Measurements from ENCODE around the gene NR1D2.
A peak's percentile ranks its signal among the peaks of the same experiment; 100 is the strongest.
"Not testable (repeated sequence)": the region's sequence is repeated elsewhere in the genome, so short reads cannot be mapped to it uniquely, and the experiment has no call there.

NR1D2 gene

GRCh38 chr3:23916152-23916885 is 28.8 kb upstream of the NR1D2 start:
- no peaks in the 10 kb centered on the region for H3K27me3 ChIP-seq (ENCODE audit: control insufficient read depth in 1 of 2, insufficient read depth in 2 of 2, low read length in 2 of 2)
- H3K9me3 ChIP-seq (ENCODE audit: control insufficient read depth in 1 of 2, low read length in 2 of 2): no peaks in the 10 kb centered on the region
- peaks cover 21 to 27% of the 10 kb centered on the region in 2 donors for H3K4me1 ChIP-seq (ENCODE audit: control insufficient read depth in 1 of 2, insufficient read depth in 2 of 2, low read length in 2 of 2)
- peak overlapping the region; percentile 97 to 98 for H3K4me3 ChIP-seq (ENCODE audit: low read depth in 1 of 2, low read length in 2 of 2)
- H3K27ac ChIP-seq (ENCODE audit: low read depth, low read length): peak overlapping the region; percentile 76
- H3K36me3 ChIP-seq (ENCODE audit: control insufficient read depth in 1 of 2, insufficient read depth in 2 of 2, low read length in 2 of 2): peaks cover 15 to 28% of the 10 kb centered on the region in 2 donors
- peak overlapping the region; percentile 94 to 99 for H3K9ac ChIP-seq (ENCODE audit: low read depth in 1 of 2, low read length in 2 of 2)

- peaks cover 15 to 28% of the 10 kb centered on the region in 2 donors for H3K36me3 ChIP-seq (ENCODE audit: control insufficient read depth in 1 of 2, insufficient read depth in 2 of 2, low read length in 2 of 2)
- peak within 1 kb of the TSS; percentile 94 to 99 for H3K9ac ChIP-seq (ENCODE audit: low read depth in 1 of 2, low read length in 2 of 2)
- peak within 1 kb of the TSS; percentile 88 for H3K27ac ChIP-seq (ENCODE audit: low read depth, low read length)
- H3K27me3 ChIP-seq (ENCODE audit: control insufficient read depth in 1 of 2, insufficient read depth in 2 of 2, low read length in 2 of 2): no peaks in the 10 kb centered on the region
- peak within 1 kb of the TSS; percentile 97 to 98 for H3K4me3 ChIP-seq (ENCODE audit: low read depth in 1 of 2, low read length in 2 of 2)
- peaks cover 21 to 27% of the 10 kb centered on the region in 2 donors for H3K4me1 ChIP-seq (ENCODE audit: control insufficient read depth in 1 of 2, insufficient read depth in 2 of 2, low read length in 2 of 2)
- no peaks in the 10 kb centered on the region for H3K9me3 ChIP-seq (ENCODE audit: control insufficient read depth in 1 of 2, low read length in 2 of 2)
These were observed 28.0 kb upstream of the NR1D2 start, which contains the start of the genes NKIRAS1 and RPL15 for GRCh38 chr3:23916886-23917678. Gene NKIRAS1, minus strand, starts transcription at chr3:23916990. Its CDS starts 6,086 bp downstream, at chr3:23910904. Gene RPL15, plus strand, starts transcription at chr3:23917132. Its CDS starts 728 bp downstream, at chr3:23917860.

- Histone ChIP-seq H3K36me3 (ENCODE audit: control insufficient read depth in 1 of 2, insufficient read depth in 2 of 2, low read length in 2 of 2) (peaks cover 15 to 28% of the 10 kb centered on the region in 2 donors), H3K27ac (ENCODE audit: low read depth, low read length) (peak overlapping the region; percentile 88), H3K9ac (ENCODE audit: low read depth in 1 of 2, low read length in 2 of 2) (peak overlapping the region; percentile 94 to 99), H3K4me1 (ENCODE audit: control insufficient read depth in 1 of 2, insufficient read depth in 2 of 2, low read length in 2 of 2) (peaks cover 21 to 27% of the 10 kb centered on the region in 2 donors), H3K4me3 (ENCODE audit: low read depth in 1 of 2, low read length in 2 of 2) (peak overlapping the region; percentile 97 to 98)
- not testable (repeated sequence) for H3K9me3 ChIP-seq (ENCODE audit: control insufficient read depth in 1 of 2, low read length in 2 of 2); H3K27me3 ChIP-seq (ENCODE audit: control insufficient read depth in 1 of 2, insufficient read depth in 2 of 2, low read length in 2 of 2)
These were observed 27.3 kb upstream of the NR1D2 start for GRCh38 chr3:23917679-23918303.

- Histone ChIP-seq H3K36me3 (ENCODE audit: control insufficient read depth in 1 of 2, insufficient read depth in 2 of 2, low read length in 2 of 2) (peaks cover 15 to 28% of the 10 kb centered on the region in 2 donors), H3K9ac (ENCODE audit: low read depth in 1 of 2, low read length in 2 of 2) (peak overlapping the region; percentile 94 to 99), H3K4me3 (ENCODE audit: low read depth in 1 of 2, low read length in 2 of 2) (peak overlapping the region; percentile 97 to 98), H3K4me1 (ENCODE audit: control insufficient read depth in 1 of 2, insufficient read depth in 2 of 2, low read length in 2 of 2) (peaks cover 21 to 27% of the 10 kb centered on the region in 2 donors)
- not testable (repeated sequence) for H3K9me3 ChIP-seq (ENCODE audit: control insufficient read depth in 1 of 2, low read length in 2 of 2); H3K27me3 ChIP-seq (ENCODE audit: control insufficient read depth in 1 of 2, insufficient read depth in 2 of 2, low read length in 2 of 2); H3K27ac ChIP-seq (ENCODE audit: low read depth, low read length)
These were observed 26.8 kb upstream of the NR1D2 start for GRCh38 chr3:23918331-23918730.

- H3K4me3 ChIP-seq (ENCODE audit: low read depth in 1 of 2, low read length in 2 of 2): no peak overlapping the region
These were observed 25.5 kb upstream of the NR1D2 start for GRCh38 chr3:23919628-23920027.

GRCh38 chr3:23920151-23920655 is 24.9 kb upstream of the NR1D2 start:
- H3K27ac ChIP-seq (ENCODE audit: low read depth, low read length): no peak overlapping the region
- no peak overlapping the region for H3K9ac ChIP-seq (ENCODE audit: low read depth in 1 of 2, low read length in 2 of 2)
- H3K9me3 ChIP-seq (ENCODE audit: control insufficient read depth in 1 of 2, low read length in 2 of 2): no peaks in the 10 kb centered on the region
- no peaks in the 10 kb centered on the region for H3K27me3 ChIP-seq (ENCODE audit: control insufficient read depth in 1 of 2, insufficient read depth in 2 of 2, low read length in 2 of 2)
- peaks cover 17 to 19% of the 10 kb centered on the region in 2 donors for H3K4me1 ChIP-seq (ENCODE audit: control insufficient read depth in 1 of 2, insufficient read depth in 2 of 2, low read length in 2 of 2)
- H3K4me3 ChIP-seq (ENCODE audit: low read depth in 1 of 2, low read length in 2 of 2): no peak overlapping the region
- H3K36me3 ChIP-seq (ENCODE audit: control insufficient read depth in 1 of 2, insufficient read depth in 2 of 2, low read length in 2 of 2): peaks cover 15 to 28% of the 10 kb centered on the region in 2 donors

More at GRCh38 chr3:23919628-23920027, 25.5 kb upstream of the NR1D2 start:
- peaks cover 15 to 28% of the 10 kb centered on the region in 2 donors for H3K36me3 ChIP-seq (ENCODE audit: control insufficient read depth in 1 of 2, insufficient read depth in 2 of 2, low read length in 2 of 2)
- H3K4me1 ChIP-seq (ENCODE audit: control insufficient read depth in 1 of 2, insufficient read depth in 2 of 2, low read length in 2 of 2): peaks cover 21% of the 10 kb centered on the region in 2 donors
- H3K27ac ChIP-seq (ENCODE audit: low read depth, low read length): no peak overlapping the region
- no peaks in the 10 kb centered on the region for H3K27me3 ChIP-seq (ENCODE audit: control insufficient read depth in 1 of 2, insufficient read depth in 2 of 2, low read length in 2 of 2)
- no peak overlapping the region for H3K9ac ChIP-seq (ENCODE audit: low read depth in 1 of 2, low read length in 2 of 2)
- H3K9me3 ChIP-seq (ENCODE audit: control insufficient read depth in 1 of 2, low read length in 2 of 2): no peaks in the 10 kb centered on the region

GRCh38 chr3:23921052-23921511 is 24.0 kb upstream of the NR1D2 start:
- Histone ChIP-seq H3K4me1 (ENCODE audit: control insufficient read depth in 1 of 2, insufficient read depth in 2 of 2, low read length in 2 of 2) (peaks cover 10 to 11% of the 10 kb centered on the region in 2 donors), H3K36me3 (ENCODE audit: control insufficient read depth in 1 of 2, insufficient read depth in 2 of 2, low read length in 2 of 2) (peaks cover 15 to 28% of the 10 kb centered on the region in 2 donors), H3K9me3 (ENCODE audit: control insufficient read depth in 1 of 2, low read length in 2 of 2) (no peaks in the 10 kb centered on the region), H3K9ac (ENCODE audit: low read depth in 1 of 2, low read length in 2 of 2) (no peak overlapping the region), H3K27me3 (ENCODE audit: control insufficient read depth in 1 of 2, insufficient read depth in 2 of 2, low read length in 2 of 2) (no peaks in the 10 kb centered on the region), H3K27ac (ENCODE audit: low read depth, low read length) (no peak overlapping the region), H3K4me3 (ENCODE audit: low read depth in 1 of 2, low read length in 2 of 2) (no peak overlapping the region)

- Histone ChIP-seq H3K36me3 (ENCODE audit: control insufficient read depth in 1 of 2, insufficient read depth in 2 of 2, low read length in 2 of 2) (peaks cover 9 to 20% of the 10 kb centered on the region in 2 donors), H3K9me3 (ENCODE audit: control insufficient read depth in 1 of 2, low read length in 2 of 2) (no peaks in the 10 kb centered on the region), H3K4me3 (ENCODE audit: low read depth in 1 of 2, low read length in 2 of 2) (no peak overlapping the region)
These were observed 21.3 kb upstream of the NR1D2 start for GRCh38 chr3:23923786-23924185.

GRCh38 chr3:23926246-23926645 is 18.8 kb upstream of the NR1D2 start:
- peaks cover 0 to under 1% of the 10 kb centered on the region in 2 donors for H3K36me3 ChIP-seq (ENCODE audit: control insufficient read depth in 1 of 2, insufficient read depth in 2 of 2, low read length in 2 of 2)
- H3K9ac ChIP-seq (ENCODE audit: low read depth in 1 of 2, low read length in 2 of 2): no peak overlapping the region
- H3K9me3 ChIP-seq (ENCODE audit: control insufficient read depth in 1 of 2, low read length in 2 of 2): no peaks in the 10 kb centered on the region
- H3K27me3 ChIP-seq (ENCODE audit: control insufficient read depth in 1 of 2, insufficient read depth in 2 of 2, low read length in 2 of 2): no peaks in the 10 kb centered on the region
- H3K4me1 ChIP-seq (ENCODE audit: control insufficient read depth in 1 of 2, insufficient read depth in 2 of 2, low read length in 2 of 2): no peaks in the 10 kb centered on the region
- no peak overlapping the region for H3K27ac ChIP-seq (ENCODE audit: low read depth, low read length)
- no peak overlapping the region for H3K4me3 ChIP-seq (ENCODE audit: low read depth in 1 of 2, low read length in 2 of 2)

More at GRCh38 chr3:23923786-23924185, 21.3 kb upstream of the NR1D2 start:
- Histone ChIP-seq H3K9ac (ENCODE audit: low read depth in 1 of 2, low read length in 2 of 2) (no peak overlapping the region), H3K27me3 (ENCODE audit: control insufficient read depth in 1 of 2, insufficient read depth in 2 of 2, low read length in 2 of 2) (no peaks in the 10 kb centered on the region), H3K4me1 (ENCODE audit: control insufficient read depth in 1 of 2, insufficient read depth in 2 of 2, low read length in 2 of 2) (peaks cover under 1 to 3% of the 10 kb centered on the region in 2 donors), H3K27ac (ENCODE audit: low read depth, low read length) (no peak overlapping the region)

Measured in duodenal mucosa (tissue), 2 donors.